Ovary (tissue), 3 donors: ENCODE measurements around the gene AHRR.

ENCODE experiments used
- EP300 ChIP-seq: sonication (generic); formaldehyde crosslinking; IDR thresholded peaks from one replicate; pipeline ENCODE4 v1.6.1; 2017; ENCODE audit warnings: antibody characterized with exemption
- TF ChIP-seq, protein P1 (sequence below), 3 donors: fragments of 450-650 bp in 2 of 3; fragments of 200-600 bp in 1 of 3; IDR thresholded peaks; one replicate each; pipeline versions ENCODE4 v1.5.1 to v1.8.0; 2016 to 2022; ENCODE audit warnings: antibody characterized with exemption in 3 of 3, mild to moderate bottlenecking in 1 of 3
- donor health status: DM: no; HTN: no; CAD: no.

DNA sequence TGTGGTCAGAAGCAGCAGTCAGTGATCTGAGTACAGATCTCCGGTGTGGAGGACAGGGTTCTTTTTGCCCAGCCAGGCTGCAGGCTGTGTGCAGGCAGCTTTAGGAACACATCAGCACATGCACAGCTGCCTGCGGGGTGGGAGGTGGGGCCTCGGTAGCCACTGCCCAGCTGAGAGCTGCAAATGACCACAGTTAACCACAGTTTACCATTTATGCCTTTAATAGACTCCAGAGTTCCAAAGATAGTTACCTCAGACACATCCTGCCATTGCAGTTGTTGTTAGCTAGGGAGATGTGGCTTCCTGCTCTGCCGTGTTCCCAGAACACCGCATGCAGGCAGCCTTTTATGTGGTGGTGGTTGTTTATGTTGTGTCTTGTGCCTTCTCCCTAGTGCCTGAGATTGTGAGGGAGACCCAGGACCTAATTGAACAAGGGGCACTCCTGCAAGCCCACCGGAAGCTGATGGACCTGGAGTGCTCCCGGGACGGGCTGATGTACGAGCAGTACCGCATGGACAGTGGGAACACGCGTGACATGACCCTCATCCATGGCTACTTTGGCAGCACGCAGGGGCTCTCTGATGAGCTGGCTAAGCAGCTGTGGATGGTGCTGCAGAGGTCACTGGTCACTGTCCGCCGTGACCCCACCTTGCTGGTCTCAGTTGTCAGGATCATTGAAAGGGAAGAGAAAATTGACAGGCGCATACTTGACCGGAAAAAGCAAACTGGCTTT is 131.6 kb downstream of the AHRR start:
- TF ChIP-seq, protein P1, sequence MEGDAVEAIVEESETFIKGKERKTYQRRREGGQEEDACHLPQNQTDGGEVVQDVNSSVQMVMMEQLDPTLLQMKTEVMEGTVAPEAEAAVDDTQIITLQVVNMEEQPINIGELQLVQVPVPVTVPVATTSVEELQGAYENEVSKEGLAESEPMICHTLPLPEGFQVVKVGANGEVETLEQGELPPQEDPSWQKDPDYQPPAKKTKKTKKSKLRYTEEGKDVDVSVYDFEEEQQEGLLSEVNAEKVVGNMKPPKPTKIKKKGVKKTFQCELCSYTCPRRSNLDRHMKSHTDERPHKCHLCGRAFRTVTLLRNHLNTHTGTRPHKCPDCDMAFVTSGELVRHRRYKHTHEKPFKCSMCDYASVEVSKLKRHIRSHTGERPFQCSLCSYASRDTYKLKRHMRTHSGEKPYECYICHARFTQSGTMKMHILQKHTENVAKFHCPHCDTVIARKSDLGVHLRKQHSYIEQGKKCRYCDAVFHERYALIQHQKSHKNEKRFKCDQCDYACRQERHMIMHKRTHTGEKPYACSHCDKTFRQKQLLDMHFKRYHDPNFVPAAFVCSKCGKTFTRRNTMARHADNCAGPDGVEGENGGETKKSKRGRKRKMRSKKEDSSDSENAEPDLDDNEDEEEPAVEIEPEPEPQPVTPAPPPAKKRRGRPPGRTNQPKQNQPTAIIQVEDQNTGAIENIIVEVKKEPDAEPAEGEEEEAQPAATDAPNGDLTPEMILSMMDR (IDR thresholded peaks at IDR 0.05): no peak
- no peak for TF ChIP-seq EP300
